H1 (cell line): ENCODE data around the gene KRTAP17-1. TPM values are rescaled to one million over a fixed set of nuclear protein-coding genes. Genes with fewer than 3 reads are reported as not detected.

Source experiments
- CTCF ChIA-PET: fragments of 300-600 bp; sonication (Branson Sonifier 250); formaldehyde crosslinking; loops from one replicate; lab custom pipeline; 2021; ENCODE audit not compliant: partially characterized antibody; lab: Charles Lee
- POLR2A ChIA-PET: fragments of 300-600 bp; sonication (Branson Sonifier 250); formaldehyde crosslinking; loops from one replicate; lab custom pipeline; 2021; ENCODE audit warnings: inconsistent platforms; ENCODE audit not compliant: partially characterized antibody; lab: Charles Lee
- DNase-seq, 2 experiments: peaks; one replicate each; pipeline versions ENCODE4 v3.0.0 to v3.0.0-alpha.2; 2010 to 2022; ENCODE audit warnings: low spot score in 2 of 2, low read depth in 1 of 2, mixed read lengths in 1 of 2
- FAIRE-seq: peaks from 2 replicates; lab custom pipeline; 2011; peaks lifted over from hg19 to GRCh38; lab: Jason Lieb, UNC
- H2AFZ ChIP-seq: 2 replicates; pipeline ENCODE4 v1.8.1; 2012; ENCODE audit warnings: low read length, inconsistent platforms
- H2AK5ac ChIP-seq: 2 replicates; pipeline ENCODE4 v1.6.1; 2013; ENCODE audit warnings: low read depth, low read length
- H2BK120ac ChIP-seq: replicated peaks from 2 replicates; pipeline ENCODE3; 2013; ENCODE audit warnings: low read depth, low read length, inconsistent platforms
- H2BK12ac ChIP-seq: 2 replicates; pipeline ENCODE4 v1.6.1; 2013; ENCODE audit warnings: low read depth, low read length
- H2BK15ac ChIP-seq: 2 replicates; pipeline ENCODE4 v1.6.1; 2013; ENCODE audit warnings: low read length
- H2BK20ac ChIP-seq: 2 replicates; pipeline ENCODE4 v1.6.1; 2013; ENCODE audit warnings: low read length
- H2BK5ac ChIP-seq: 2 replicates; pipeline ENCODE4 v1.6.1; 2013; ENCODE audit warnings: low read depth, low read length
- H3K14ac ChIP-seq: 2 replicates; pipeline ENCODE4 v1.6.1; 2013; ENCODE audit warnings: inconsistent platforms; ENCODE audit not compliant: insufficient read length
- H3K18ac ChIP-seq: 2 replicates; pipeline ENCODE4 v1.6.1; 2013; ENCODE audit warnings: low read length; ENCODE audit errors: extremely low read depth
- H3K23ac ChIP-seq: 2 replicates; pipeline ENCODE4 v1.6.1; 2013; ENCODE audit warnings: inconsistent platforms; ENCODE audit not compliant: insufficient read length
- H3K23me2 ChIP-seq: 2 replicates; pipeline ENCODE4 v1.6.1; 2013; ENCODE audit warnings: low read depth, low read length
- H3K27ac ChIP-seq: 2 replicates; pipeline ENCODE4 v1.6.1; 2011; ENCODE audit warnings: low read depth, low read length, inconsistent platforms
- H3K27me3 ChIP-seq, 4 experiments: replicated peaks in 1 of 4; 1 replicate in 1 of 4; 2 replicates in 3 of 4; pipeline versions ENCODE4 v1.6.1 to v1.8.1; 2011 to 2013; ENCODE audit warnings: low read length in 3 of 4, mild to moderate bottlenecking in 3 of 4, inconsistent platforms in 2 of 4, mixed read lengths in 2 of 4, moderate library complexity in 1 of 4; ENCODE audit not compliant: control insufficient read depth in 3 of 4, insufficient read depth in 3 of 4; ENCODE audit errors: extremely low read depth in 1 of 4
- H3K36me3 ChIP-seq, 4 experiments: 2 replicates each; pipeline versions ENCODE4 v1.6.1 to v1.8.1; 2011 to 2013; ENCODE audit warnings: mild to moderate bottlenecking in 4 of 4, low read length in 3 of 4, moderate library complexity in 2 of 4, control low read depth in 1 of 4, inconsistent platforms in 1 of 4; ENCODE audit not compliant: insufficient read depth in 4 of 4, control insufficient read depth in 2 of 4
- H3K4ac ChIP-seq: replicated peaks from 2 replicates; pipeline ENCODE3; 2013; ENCODE audit warnings: low read length, low read depth, mixed read lengths, inconsistent platforms; ENCODE audit not compliant: insufficient read length
- H3K4me1 ChIP-seq, 4 experiments: replicated peaks in 1 of 4; 1 replicate in 1 of 4; 2 replicates in 3 of 4; pipeline versions ENCODE4 v1.6.1 to v1.8.1; 2011 to 2013; ENCODE audit warnings: low read length in 3 of 4, inconsistent platforms in 2 of 4, mixed read lengths in 1 of 4; ENCODE audit not compliant: insufficient read depth in 4 of 4, control insufficient read depth in 3 of 4
- H3K4me2 ChIP-seq, 2 experiments: 2 replicates each; pipeline versions ENCODE4 v1.6.1 to v1.8.1; 2011 to 2013; ENCODE audit warnings: low read depth in 2 of 2, low read length in 2 of 2, control low read depth in 1 of 2, inconsistent platforms in 1 of 2, mild to moderate bottlenecking in 1 of 2; ENCODE audit not compliant: insufficient read depth in 1 of 2
- H3K4me3 ChIP-seq, 4 experiments: fragments of 200-600, 300-600 bp in 1 of 4; sonication (generic), shearing (Covaris generic), sonication (Bioruptor Twin) in 1 of 4; 2 replicates each; pipeline versions ENCODE4 v1.5.1 to v1.8.1; 2011 to 2016; ENCODE audit warnings: low read length in 4 of 4, low read depth in 3 of 4, control low read depth in 2 of 4, inconsistent platforms in 2 of 4, mild to moderate bottlenecking in 2 of 4, mixed read lengths in 1 of 4, moderate library complexity in 1 of 4; ENCODE audit not compliant: insufficient read depth in 2 of 4; ENCODE audit errors: extremely low read depth in 1 of 4
- H3K56ac ChIP-seq: replicated peaks from 2 replicates; pipeline ENCODE3; 2013; ENCODE audit warnings: low read depth, mild to moderate bottlenecking, mixed read lengths, low read length, inconsistent platforms; ENCODE audit not compliant: insufficient read length
- H3K79me1 ChIP-seq: 2 replicates; pipeline ENCODE4 v1.6.1; 2013; ENCODE audit warnings: low read depth, low read length, control low read depth
- H3K79me2 ChIP-seq, 2 experiments: 2 replicates each; pipeline versions ENCODE4 v1.6.1 to v1.8.1; 2012 to 2013; ENCODE audit warnings: low read length in 2 of 2, mild to moderate bottlenecking in 2 of 2, inconsistent platforms in 1 of 2; ENCODE audit not compliant: insufficient read depth in 2 of 2, control insufficient read depth in 1 of 2
- H3K9ac ChIP-seq, 4 experiments: replicated peaks in 1 of 4; 1 replicate in 1 of 4; 2 replicates in 3 of 4; pipeline versions ENCODE4 v1.6.1 to v1.8.1; 2011 to 2013; ENCODE audit warnings: low read depth in 3 of 4, low read length in 3 of 4, control low read depth in 2 of 4, mild to moderate bottlenecking in 2 of 4, moderate library complexity in 2 of 4, inconsistent platforms in 1 of 4; ENCODE audit errors: extremely low read depth in 1 of 4
- H3K9me3 ChIP-seq, 2 experiments: 2 replicates each; pipeline versions ENCODE4 v1.6.1 to v1.8.1; 2012 to 2013; ENCODE audit warnings: mild to moderate bottlenecking in 2 of 2, moderate library complexity in 2 of 2, control low read depth in 1 of 2, inconsistent platforms in 1 of 2, low read depth in 1 of 2, low read length in 1 of 2, mixed read lengths in 1 of 2; ENCODE audit not compliant: insufficient read depth in 2 of 2
- H4K20me1 ChIP-seq, 2 experiments: replicated peaks in 1 of 2; 2 replicates each; pipeline versions ENCODE3 to v1.8.1; 2011 to 2013; ENCODE audit warnings: inconsistent platforms in 2 of 2, low read length in 2 of 2, mild to moderate bottlenecking in 1 of 2; ENCODE audit not compliant: insufficient read depth in 2 of 2, control insufficient read depth in 1 of 2
- H4K5ac ChIP-seq: 2 replicates; pipeline ENCODE4 v1.6.1; 2013; ENCODE audit warnings: low read length, low read depth, mixed read lengths, inconsistent platforms; ENCODE audit not compliant: insufficient read length
- H4K8ac ChIP-seq: 2 replicates; pipeline ENCODE4 v1.8.0; 2013; ENCODE audit warnings: mild to moderate bottlenecking, moderate library complexity, low read length, inconsistent platforms; ENCODE audit not compliant: insufficient read depth; ENCODE audit errors: extremely low read depth
- H4K91ac ChIP-seq: replicated peaks from 2 replicates; pipeline ENCODE3; 2013; ENCODE audit warnings: low read length, mixed read lengths, inconsistent platforms; ENCODE audit not compliant: insufficient read length
- WGBS, 2 experiments: shearing (Covaris generic) in 1 of 2; methylation state at CpG; one replicate each; pipeline versions ENCODE4 v1.1.6 to v1.1.7; 2013 to 2015; ENCODE audit warnings: low lambda C conversion rate in 2 of 2, mixed read lengths in 2 of 2, inconsistent platforms in 1 of 2, low coverage in 1 of 2, missing lambda C conversion rate in 1 of 2; ENCODE audit not compliant: insufficient replicate concordance in 2 of 2, insufficient coverage in 1 of 2, insufficient read length in 1 of 2; ENCODE audit errors: extremely low coverage in 1 of 2, missing lambda C conversion rate in 1 of 2; 5-methylcytosine and 5-hydroxymethylcytosine counted together
- polyA plus RNA-seq, 7 experiments: library from polyadenylated mRNA; depleted of rRNA in 3 of 7; stranded (reverse) in 5 of 7; unstranded in 2 of 7; fragments of >200 nt in 5 of 7; fragments of 200-250 nt in 2 of 7; gene quantifications; 1 replicate in 5 of 7; 2 replicates in 1 of 7; 4 replicates in 1 of 7; pipeline versions ENCODE4 v1.2.1 to v1.2.3, GENCODE V29; 2011 to 2013; ENCODE audit warnings: missing spikeins in 2 of 7, mixed read lengths in 2 of 7
- total RNA-seq: library from RNA; stranded (reverse); fragmentation: NEBNext Ultra II Directional; extraction: Animal tissue kit (Norgen Biotek cat#: 25700); gene quantifications from 2 replicates; pipeline ENCODE4 v1.2.1, GENCODE V29; 2021

Gene KRTAP17-1
- total and polyA plus RNA-seq, 2 of the 8 experiments (the other 6 are each of a cell fraction or from before 2014, with no cell fraction given): not detected

DNA sequence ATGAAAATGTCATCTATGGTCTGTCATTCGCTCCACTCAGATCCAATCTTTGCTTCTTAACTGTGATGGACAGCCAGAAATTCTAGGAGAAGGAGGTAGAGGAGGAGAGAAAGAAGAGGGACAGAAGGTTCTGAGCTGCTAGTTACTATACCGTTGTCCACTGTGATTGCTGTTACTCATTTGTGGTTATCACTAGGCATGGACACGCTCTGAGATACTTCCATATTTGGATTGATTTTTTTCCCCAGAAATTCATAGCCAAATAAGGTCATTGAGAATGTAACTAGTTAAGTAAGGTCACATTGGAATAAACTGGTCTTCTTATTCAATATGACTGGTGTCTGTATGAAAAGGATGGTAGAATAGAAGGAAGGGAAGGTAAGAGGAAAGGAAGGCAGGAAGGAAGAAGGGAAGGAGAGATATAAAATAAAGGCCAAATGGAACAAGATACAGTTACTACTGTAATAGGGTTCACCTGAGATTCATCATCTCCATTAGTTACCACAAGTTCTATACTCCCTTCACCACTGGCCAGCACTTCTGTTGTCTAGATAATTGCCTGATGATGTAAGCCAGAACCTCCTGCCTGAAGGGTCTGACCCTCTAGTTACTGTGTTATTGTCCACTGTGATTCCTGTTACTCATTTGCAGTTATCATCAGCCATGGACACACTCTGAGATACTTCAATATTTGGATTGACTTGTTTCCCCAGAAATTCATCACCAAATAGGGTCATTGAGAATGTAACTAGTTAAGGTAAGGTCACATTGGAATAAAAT, 37.1 kb downstream of the KRTAP17-1 start:
- H2AFZ ChIP-seq: no peak overlapping the region
- no peak overlapping the region for H2BK5ac ChIP-seq
- H3K23me2 ChIP-seq: no peaks in the 10 kb centered on the region
- H2BK120ac ChIP-seq: no peak overlapping the region
- no peak overlapping the region for H3K27ac ChIP-seq
- no peaks in the 10 kb centered on the region for H3K79me2 ChIP-seq
- H3K56ac ChIP-seq: no peak overlapping the region
- no peak overlapping the region for H2BK12ac ChIP-seq
- H2BK20ac ChIP-seq: no peak overlapping the region
- H3K4me3 ChIP-seq: no peak overlapping the region
- H4K5ac ChIP-seq: no peak overlapping the region
- H3K14ac ChIP-seq: no peak overlapping the region
- H3K9ac ChIP-seq: no peak overlapping the region
- no peaks in the 10 kb centered on the region for H3K79me1 ChIP-seq
- H3K4me1 ChIP-seq: no peaks in the 10 kb centered on the region
- H2AK5ac ChIP-seq: no peak overlapping the region
- H2BK15ac ChIP-seq: no peak overlapping the region
- no peaks in the 10 kb centered on the region for H4K20me1 ChIP-seq
- H3K18ac ChIP-seq: no peak overlapping the region
- no peak for DNase-seq
- H4K8ac ChIP-seq: no peak overlapping the region
- H4K91ac ChIP-seq: no peak overlapping the region
- no peaks in the 10 kb centered on the region for H3K9me3 ChIP-seq
- ChIA-PET POLR2A (no interaction called here), CTCF (no interaction called here)
- no peak overlapping the region for H3K4ac ChIP-seq
- H3K27me3 ChIP-seq: no peaks in the 10 kb centered on the region
- H3K23ac ChIP-seq: no peak overlapping the region
- H3K4me2 ChIP-seq: no peak overlapping the region
- no peaks in the 10 kb centered on the region for H3K36me3 ChIP-seq
- WGBS, 2 experiments: 93% methylated on average over 3 of the region's 3 CpGs; no CpG with 5 or more reads in 1 of the 2 experiments
- FAIRE-seq: no peak
